ENCODE results near the gene IP6K3.

GRCh38 chr6:33739571-33739970 is 7.1 kb downstream of the IP6K3 start:
- TF ChIP-seq SIN3A (IDR thresholded peaks at IDR 0.05; ENCODE audit: borderline replicate concordance, insufficient read depth, low read depth, low read length) (no peak), POLR2AphosphoS5 (IDR thresholded peaks at IDR 0.05; ENCODE audit: low read depth, low read length) (no peak), CTCF (IDR thresholded peaks at IDR 0.05) (no peak), TCF7L2 (IDR thresholded peaks at IDR 0.05; ENCODE audit: low read depth, low read length) (no peak), REST (IDR thresholded peaks at IDR 0.05; ENCODE audit: insufficient read depth in 1 of 2, low read depth in 2 of 2, low read length in 1 of 2) (no peak)

Measured in Panc1 (cell line).